VCaP (cell line): ENCODE measurements around the gene TCF25.
"Not testable (repeated sequence)": the region's sequence is repeated elsewhere in the genome, so short reads cannot be mapped to it uniquely, and the experiment has no call there.

Experiments used
- H3K27ac ChIP-seq: fragments of 450-650 bp; 2 replicates; pipeline ENCODE4 v1.5.1; 2017
- TF ChIP-seq, protein P1 (sequence below): fragments of 450-650 bp; conservative IDR thresholded peaks from 2 replicates; pipeline ENCODE4 v1.5.1; 2017; ENCODE audit warnings: mild to moderate bottlenecking, moderate library complexity

The TCF25 gene

DNA sequence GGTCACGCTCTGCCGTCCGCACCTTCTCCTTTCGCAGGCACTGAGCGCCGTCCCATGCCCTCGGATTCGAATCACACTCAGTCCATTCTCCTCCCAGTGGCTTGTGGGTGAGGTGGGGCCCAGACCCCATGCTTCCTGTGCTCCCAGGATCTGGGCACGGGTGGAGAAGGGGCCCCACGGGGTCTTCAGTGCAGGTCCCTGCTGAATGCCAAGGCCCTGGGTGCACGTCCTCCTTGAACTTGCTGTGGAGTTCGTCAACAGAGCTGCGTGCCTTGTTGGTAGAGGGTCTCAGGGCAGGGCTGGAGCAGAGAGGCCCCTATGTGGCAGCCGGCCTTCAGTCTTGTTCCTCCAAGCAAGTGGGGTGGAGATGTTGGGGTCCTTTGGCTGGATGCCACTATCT, 38.0 kb downstream of the TCF25 start:
- TF ChIP-seq, protein P1, sequence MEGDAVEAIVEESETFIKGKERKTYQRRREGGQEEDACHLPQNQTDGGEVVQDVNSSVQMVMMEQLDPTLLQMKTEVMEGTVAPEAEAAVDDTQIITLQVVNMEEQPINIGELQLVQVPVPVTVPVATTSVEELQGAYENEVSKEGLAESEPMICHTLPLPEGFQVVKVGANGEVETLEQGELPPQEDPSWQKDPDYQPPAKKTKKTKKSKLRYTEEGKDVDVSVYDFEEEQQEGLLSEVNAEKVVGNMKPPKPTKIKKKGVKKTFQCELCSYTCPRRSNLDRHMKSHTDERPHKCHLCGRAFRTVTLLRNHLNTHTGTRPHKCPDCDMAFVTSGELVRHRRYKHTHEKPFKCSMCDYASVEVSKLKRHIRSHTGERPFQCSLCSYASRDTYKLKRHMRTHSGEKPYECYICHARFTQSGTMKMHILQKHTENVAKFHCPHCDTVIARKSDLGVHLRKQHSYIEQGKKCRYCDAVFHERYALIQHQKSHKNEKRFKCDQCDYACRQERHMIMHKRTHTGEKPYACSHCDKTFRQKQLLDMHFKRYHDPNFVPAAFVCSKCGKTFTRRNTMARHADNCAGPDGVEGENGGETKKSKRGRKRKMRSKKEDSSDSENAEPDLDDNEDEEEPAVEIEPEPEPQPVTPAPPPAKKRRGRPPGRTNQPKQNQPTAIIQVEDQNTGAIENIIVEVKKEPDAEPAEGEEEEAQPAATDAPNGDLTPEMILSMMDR = no peak
- H3K27ac ChIP-seq = no peak overlapping the region

- TF ChIP-seq, protein P1 = no peak
- H3K27ac ChIP-seq = no peak overlapping the region
Measured at GRCh38 chr16:89912143-89912542, 38.8 kb downstream of the TCF25 start.

DNA sequence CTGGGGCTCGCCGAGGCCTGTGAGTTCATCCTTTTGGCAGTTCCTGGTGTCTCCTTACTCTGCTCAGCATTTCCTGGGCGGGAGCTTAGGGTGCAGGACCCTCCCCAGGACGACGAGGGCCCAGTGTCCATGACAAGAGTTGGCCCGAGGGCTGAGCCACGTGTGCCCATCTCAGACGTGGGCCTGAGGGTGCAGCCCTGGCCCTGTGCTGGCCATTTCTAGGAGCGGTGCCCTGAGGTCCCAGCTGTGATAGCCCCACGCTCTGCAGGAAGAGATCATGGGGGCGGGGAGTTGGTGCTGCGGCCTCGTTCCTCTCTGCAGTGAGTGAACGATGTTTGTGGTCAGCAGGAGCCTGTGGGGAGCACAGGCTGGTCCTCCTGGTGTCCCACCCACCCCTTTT, 39.2 kb downstream of the TCF25 start:
- TF ChIP-seq, protein P1 = no peak
- no peak overlapping the region for H3K27ac ChIP-seq

DNA sequence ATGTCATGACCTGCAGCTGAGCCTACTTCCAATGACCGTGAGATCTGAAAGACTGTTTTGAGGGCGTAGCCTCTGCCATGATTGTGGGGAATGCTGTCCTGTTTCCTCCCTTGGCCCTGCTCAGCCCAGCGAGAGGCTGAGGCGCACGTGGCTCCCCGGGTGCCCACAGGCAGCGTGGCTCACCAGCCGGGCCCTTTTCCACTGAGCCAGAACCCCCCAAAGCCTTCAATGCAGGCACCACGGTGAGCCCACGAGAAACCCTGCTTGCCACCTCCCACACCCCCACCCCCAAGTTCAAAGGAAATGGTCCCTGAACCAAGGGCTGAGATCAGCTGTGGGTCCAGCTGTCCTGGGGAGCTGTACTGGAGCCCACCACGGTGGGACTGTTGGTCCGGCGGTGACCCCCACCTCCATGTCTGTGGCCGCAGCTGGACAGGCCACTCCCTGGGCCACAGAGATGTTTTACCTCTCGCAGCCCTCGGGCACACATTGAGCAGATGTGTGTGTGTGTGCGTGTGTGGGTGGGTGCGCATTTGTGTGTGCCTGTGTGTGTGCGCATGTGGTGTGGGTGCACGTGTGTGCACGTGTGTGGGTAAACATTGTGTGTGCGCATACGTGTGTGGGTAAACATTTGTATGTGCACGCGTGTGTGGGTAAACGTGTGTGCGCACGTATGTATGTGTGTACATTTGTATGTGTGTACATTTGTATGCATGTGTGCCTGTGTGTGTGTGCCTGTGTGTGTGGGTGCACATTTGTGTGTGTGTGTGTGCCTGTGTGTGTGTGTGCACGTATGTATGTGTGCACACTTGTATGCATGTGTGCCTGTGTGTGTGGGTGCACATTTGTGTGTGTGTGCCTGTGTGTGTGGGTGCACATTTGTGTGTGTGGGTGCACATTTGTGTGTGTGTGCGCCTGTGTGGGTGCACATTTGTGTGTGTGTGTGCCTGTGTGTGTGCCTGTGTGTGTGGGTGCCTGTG, 40.3 kb downstream of the TCF25 start:
- no peak overlapping the region for H3K27ac ChIP-seq

GRCh38 chr16:89914642-89915285, 41.4 kb downstream of the TCF25 start:
- not testable (repeated sequence) for H3K27ac ChIP-seq

More for the DNA sequence above, 40.3 kb downstream of the TCF25 start:
- TF ChIP-seq, protein P1 = no peak

DNA sequence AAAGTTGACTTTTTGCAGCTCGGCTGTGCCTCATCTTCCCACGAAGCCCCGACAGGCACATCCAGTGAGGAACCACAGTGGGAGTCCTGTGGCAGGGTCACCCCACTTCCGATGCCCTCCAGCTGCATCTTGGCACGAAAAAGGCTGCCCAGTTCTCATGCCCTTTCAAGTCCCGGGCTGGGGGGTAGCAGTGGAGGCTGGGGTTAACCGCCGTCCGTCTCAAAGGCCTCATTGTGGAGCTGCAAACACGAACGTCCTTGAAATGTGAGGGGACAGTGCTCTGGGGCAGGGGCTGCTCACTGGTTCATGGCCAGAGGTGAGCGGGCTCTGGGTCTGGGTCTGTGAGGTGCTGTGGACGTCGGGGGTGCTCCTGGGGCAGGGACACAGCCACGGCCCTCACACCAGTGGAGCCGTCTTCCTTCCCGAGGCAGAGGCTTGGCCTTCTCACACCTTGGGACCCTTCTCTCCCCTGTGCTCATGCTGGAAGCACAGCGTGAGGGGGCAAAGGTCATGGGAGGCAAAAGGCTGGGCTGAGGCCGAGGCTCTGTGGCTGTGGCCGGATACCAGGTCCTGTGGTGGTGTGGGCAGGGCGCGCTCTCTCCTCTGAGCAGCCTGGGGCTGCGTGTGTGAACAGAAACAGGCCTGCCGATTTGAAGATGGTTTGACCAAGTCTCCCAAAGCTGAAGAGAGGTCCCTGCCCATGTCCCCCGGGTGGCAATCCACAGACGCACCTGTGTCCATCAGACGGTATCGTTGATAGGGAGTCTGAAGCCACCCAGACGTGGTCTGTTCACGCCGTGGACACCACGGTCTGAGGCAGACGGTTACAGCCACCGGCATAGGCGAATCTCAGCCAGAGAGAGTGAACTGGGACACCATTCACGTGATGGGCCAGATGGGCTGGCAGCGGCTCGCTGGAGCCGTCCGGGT, 42.2 kb downstream of the TCF25 start:
- H3K27ac ChIP-seq = no peak overlapping the region
- TF ChIP-seq, protein P1 = no peak

DNA sequence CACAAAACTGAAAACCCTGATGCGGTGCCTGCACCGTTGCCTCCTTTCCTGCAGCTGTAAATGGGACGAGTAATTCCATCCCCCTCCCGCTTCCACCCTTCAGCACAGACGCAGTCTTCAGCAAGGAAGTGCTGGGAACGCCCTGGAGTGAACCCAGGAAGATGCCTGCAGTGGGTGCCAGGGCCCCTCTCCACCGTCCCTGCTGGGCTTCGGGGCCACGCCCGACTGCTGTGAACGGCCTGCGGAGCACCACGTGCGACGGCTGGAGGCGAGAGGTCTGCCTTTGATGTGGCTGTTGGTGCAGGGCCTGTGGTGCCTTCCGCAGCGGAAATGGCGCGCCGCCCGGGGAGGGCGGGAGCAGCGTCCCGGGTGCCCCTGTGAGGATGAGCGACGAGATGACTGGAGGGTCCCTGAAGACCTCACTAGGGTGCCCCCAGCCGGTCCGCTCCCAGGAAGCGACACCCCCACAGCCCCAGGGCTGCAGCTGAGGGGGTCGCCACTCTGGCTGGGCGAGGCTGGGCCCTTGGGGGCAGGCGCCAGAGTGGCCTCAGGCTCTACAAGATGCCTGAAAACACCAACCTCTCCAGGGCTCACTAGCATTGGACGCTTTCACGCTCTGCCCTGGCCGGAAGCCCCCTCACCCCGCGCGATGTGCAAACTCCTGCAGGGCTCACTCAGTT, 44.5 kb downstream of the TCF25 start:
- TF ChIP-seq, protein P1 = no peak
- peak overlapping the region; percentile 68 for H3K27ac ChIP-seq
